ENCODE results near the gene MT1G.
"Not testable (repeated sequence)": the region's sequence is repeated elsewhere in the genome, so short reads cannot be mapped to it uniquely, and the experiment has no call there.

MT1G gene

DNA sequence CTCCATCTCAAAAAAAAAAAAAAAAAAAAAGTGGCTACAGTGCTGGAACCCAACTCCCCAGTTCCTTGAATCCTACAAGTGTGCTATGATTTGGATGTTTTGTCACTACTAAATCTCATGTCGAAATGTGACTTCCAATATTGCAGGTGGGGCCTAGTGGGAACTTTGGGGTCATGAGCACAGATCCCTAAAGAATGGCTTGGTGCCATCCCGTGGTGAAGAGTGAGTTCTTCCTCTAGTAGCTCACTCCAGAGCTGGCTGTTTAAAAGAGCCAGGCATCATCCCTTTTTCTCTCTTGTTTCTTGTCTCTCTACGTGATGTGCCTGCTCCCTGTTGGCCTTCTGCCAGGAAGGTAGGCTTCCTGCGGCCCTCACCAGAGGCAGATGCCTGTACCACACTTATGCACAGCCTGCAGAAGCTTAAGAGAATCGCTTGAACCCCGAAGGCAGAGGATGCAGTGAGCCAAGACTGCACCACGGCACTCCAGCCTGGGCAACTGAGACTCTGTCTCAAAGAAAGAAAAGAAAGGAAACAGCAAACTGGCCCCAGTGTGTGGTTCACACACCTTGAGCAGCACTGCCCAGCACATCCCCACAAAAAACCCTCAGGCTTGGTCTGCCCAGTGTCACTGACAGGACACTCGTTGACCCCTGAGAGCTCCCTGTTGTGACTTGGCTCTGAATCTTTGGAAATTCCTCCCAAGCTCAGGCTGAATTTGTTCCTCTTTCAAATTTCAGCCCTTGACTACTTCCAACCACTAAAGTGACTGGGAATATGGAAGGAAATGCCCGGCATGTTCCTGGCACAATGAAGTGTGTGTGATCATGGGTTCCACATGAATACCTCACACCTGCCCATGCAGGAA lies 39.1 kb downstream of the MT1G start:
- TF ChIP-seq, protein P1, sequence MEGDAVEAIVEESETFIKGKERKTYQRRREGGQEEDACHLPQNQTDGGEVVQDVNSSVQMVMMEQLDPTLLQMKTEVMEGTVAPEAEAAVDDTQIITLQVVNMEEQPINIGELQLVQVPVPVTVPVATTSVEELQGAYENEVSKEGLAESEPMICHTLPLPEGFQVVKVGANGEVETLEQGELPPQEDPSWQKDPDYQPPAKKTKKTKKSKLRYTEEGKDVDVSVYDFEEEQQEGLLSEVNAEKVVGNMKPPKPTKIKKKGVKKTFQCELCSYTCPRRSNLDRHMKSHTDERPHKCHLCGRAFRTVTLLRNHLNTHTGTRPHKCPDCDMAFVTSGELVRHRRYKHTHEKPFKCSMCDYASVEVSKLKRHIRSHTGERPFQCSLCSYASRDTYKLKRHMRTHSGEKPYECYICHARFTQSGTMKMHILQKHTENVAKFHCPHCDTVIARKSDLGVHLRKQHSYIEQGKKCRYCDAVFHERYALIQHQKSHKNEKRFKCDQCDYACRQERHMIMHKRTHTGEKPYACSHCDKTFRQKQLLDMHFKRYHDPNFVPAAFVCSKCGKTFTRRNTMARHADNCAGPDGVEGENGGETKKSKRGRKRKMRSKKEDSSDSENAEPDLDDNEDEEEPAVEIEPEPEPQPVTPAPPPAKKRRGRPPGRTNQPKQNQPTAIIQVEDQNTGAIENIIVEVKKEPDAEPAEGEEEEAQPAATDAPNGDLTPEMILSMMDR (IDR thresholded peaks at IDR 0.05; ENCODE audit: borderline replicate concordance, insufficient read depth, low read depth, low read length), result no peak
- H3K4me3 ChIP-seq (ENCODE audit: low read depth, low read length), result no peak overlapping the region

DNA sequence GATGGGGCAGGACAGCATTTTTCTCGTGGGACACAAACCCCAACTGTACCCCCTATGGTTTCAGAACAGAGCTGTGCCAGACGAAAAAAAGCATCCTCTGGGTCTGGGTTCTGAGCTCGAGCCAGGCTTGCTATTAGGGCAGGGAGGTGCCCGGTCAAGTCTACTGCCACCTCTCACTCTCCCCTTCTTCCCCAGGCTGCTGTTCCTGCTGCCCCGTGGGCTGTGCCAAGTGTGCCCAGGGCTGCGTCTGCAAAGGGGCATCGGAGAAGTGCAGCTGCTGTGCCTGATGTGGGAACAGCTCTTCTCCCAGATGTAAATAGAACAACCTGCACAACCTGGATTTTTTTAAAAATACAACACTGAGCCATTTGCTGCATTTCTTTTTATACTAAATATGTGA lies 41.2 kb downstream of the MT1G start:
- H3K4me3 ChIP-seq (ENCODE audit: low read depth, low read length), result no peak overlapping the region
- TF ChIP-seq, protein P1 (IDR thresholded peaks at IDR 0.05; ENCODE audit: borderline replicate concordance, insufficient read depth, low read depth, low read length), result no peak

DNA sequence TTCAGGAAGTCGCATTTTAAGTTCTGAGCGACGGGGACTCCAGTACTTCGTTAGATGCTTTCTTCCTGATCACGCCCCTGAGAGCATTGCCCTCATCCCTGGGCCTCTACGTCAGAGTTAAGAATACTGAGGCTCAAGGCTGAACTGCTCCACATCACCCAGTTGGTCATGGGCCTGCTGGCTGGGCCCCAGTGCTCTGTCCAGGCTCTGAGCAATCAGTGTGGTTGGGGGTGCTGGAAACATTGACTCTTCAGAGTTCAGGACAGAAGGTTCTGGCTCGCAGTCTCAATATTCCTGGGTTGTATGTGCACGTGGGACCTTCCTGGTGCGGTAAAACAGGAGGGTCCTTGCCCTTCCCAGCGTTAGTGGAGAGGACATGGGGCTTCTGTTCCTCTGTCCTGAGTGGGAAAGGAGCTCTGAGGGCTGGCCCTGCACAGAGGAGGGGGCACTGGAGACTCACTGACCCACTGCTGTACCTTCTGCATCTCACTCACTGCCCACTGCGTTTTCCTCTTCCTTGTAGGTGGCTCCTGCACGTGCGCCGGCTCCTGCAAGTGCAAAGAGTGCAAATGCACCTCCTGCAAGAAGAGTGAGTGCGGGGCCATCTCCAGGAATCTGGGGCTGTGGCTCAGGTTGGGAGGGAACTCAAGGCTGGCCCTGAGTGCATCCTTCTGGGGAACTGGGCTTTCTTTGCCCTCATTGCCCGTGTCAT lies 41.8 kb downstream of the MT1G start:
- H3K4me3 ChIP-seq (ENCODE audit: low read depth, low read length), result no peak overlapping the region
- TF ChIP-seq, protein P1 (IDR thresholded peaks at IDR 0.05; ENCODE audit: borderline replicate concordance, insufficient read depth, low read depth, low read length), result no peak

DNA sequence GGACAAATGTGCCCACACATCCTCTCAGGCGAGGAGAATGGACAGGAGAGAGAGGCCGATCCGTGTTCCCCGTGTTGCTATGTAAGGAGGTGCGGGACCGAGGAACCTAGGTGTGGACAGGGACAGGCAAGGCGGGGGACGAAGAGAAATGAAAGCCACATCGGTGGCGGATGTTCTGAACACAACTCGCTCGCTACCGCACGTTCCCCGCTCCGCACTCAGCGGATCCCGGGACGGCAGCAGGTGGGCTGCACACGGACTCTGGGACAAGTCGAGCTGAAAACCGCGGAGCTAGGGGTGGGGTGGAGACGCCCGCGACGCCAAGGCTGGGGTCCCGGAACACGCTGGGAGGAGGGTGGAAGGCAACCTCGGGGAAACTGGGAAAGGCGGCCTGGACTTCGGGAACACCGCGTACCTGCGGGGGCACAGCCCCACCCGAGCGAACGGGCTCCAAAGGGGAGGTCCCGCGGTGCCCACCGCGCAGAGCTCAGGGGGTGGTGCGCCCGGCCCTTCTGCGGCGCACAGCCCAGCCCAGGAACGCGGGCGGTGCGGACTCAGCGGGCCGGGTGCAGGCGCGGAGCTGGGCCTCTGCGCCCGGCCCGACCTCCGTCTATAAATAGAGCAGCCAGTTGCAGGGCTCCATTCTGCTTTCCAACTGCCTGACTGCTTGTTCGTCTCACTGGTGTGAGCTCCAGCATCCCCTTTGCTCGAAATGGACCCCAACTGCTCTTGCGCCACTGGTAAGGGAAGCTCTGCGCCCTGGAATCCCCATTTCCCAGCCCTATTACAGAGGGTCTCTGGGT lies 42.5 kb downstream of the MT1G start, which contains the start of gene MT1E:
Gene MT1E, plus strand, starts transcription at position 642 of the 803 bp plus-strand sequence. Its CDS starts 71 bp downstream, at position 713.
- TF ChIP-seq, protein P1 (IDR thresholded peaks at IDR 0.05; ENCODE audit: borderline replicate concordance, insufficient read depth, low read depth, low read length), result no peak
- no peak within 1 kb of the TSS for H3K4me3 ChIP-seq (ENCODE audit: low read depth, low read length)

DNA sequence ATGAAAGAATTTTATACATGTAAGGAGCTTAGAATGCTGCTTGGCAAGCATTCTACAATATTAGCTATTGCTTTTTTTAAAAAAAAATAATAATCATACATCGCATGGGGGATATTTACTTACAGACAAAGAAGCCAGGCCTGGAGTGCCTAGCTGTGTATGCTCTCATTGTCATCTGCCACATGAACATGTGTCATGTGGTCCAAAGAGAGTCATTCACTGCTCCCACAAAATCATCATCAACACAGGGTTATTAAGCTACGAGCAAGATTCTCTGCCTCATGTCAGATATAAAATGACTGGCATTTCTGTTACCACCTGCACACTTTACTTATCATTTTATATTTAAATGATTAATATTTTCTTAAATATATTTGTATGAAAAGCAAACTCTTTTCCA lies 44.2 kb downstream of the MT1G start:
- no peak overlapping the region for H3K4me3 ChIP-seq (ENCODE audit: low read depth, low read length)
- TF ChIP-seq, protein P1 (IDR thresholded peaks at IDR 0.05; ENCODE audit: borderline replicate concordance, insufficient read depth, low read depth, low read length), result no peak

DNA sequence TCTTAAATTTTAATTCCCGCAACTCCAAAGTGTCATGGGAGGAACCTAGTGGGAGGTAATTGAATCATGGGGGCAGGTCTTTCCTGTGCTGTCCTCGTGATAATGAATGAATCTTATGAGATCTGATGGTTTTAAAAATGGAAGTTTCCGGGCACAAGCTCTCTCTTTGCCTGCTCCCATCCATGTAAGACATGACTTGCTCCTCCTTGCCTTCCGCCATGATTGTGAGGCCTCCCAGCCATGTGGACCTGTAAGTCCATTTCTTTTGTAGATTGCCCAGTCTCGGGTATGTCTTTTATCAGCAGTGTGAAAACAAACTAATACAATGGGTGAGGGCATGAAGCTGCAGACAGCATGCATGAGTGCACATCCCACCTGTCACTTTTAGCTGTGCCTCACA lies 44.7 kb downstream of the MT1G start:
- not testable (repeated sequence) for H3K4me3 ChIP-seq (ENCODE audit: low read depth, low read length)

DNA sequence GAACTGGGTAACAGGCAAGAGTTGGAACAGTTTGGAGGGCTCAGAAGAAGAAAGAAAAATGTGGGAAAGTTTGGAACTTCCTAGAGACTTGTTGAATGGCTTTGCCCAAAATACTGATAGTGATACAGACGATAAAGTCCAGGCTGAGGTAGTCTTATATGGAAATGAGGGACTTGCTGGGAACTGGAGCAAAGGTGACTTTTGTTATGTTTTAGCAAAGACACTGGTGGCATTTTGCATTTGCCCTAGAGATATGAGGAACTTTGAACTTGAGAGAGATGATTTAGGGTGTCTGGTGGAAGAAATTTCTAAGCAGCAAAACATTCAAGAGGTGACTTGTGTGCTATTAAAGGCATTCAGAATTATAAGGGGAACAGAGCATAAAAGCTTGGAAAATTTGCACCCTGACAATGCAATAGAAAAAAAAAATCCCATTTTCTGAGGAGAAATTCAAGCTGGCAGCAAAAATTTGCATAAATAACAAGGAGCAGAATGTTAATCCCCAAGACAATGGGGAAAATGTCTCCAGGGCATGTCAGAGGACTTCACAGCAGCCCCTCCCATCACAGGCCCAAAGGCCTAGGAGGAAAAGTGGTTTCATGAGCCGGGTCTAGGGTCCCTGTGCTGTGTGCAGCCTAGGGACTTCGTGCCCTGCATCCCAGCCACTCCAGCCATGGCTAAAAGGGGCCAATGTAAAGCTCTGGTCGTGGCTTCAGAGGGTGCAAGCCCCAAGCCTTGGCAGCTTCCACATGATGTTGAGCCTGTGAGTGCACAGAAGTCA lies 46.0 kb downstream of the MT1G start:
- not testable (repeated sequence) for H3K4me3 ChIP-seq (ENCODE audit: low read depth, low read length)

Measured in GM12875 (cell line).